Heart right ventricle (tissue), 16 donors: ENCODE results near the gene SMYD3. TPM values are rescaled to one million over a fixed set of nuclear protein-coding genes. Genes with fewer than 3 reads are reported as not detected.

Experiments used
- ATAC-seq, 8 donors: fragments of 200-7000 bp; cut with Tn5 transposase; one replicate each; pipeline ENCODE4 v1.9.1; 2020; ENCODE audit warnings: mild to moderate bottlenecking in 8 of 8, moderate library complexity in 8 of 8, moderate number of reproducible peaks in 1 of 8
- DNase-seq, 2 donors: peaks; one replicate each; pipeline ENCODE4 v3.0.0-alpha.2; 2020
- H3K27ac ChIP-seq, 10 donors: fragments of 200-600 bp; sonication (generic) in 2 of 10; one replicate each; pipeline versions ENCODE4 v1.5.0 to v1.8.0; 2020 to 2022; ENCODE audit warnings: mild to moderate bottlenecking in 3 of 10
- H3K27me3 ChIP-seq, 7 donors: fragments of 200-600 bp; one replicate each; pipeline ENCODE4 v1.8.0; 2021 to 2022; ENCODE audit warnings: mild to moderate bottlenecking in 2 of 7
- H3K36me3 ChIP-seq, 9 donors: fragments of 200-600 bp; sonication (generic) in 1 of 9; one replicate each; pipeline versions ENCODE4 v1.5.0 to v1.8.0; 2020 to 2022; ENCODE audit warnings: mild to moderate bottlenecking in 2 of 9
- H3K4me1 ChIP-seq, 9 donors: fragments of 200-600 bp; sonication (generic) in 1 of 9; one replicate each; pipeline versions ENCODE4 v1.5.0 to v1.8.0; 2020 to 2022; ENCODE audit warnings: mild to moderate bottlenecking in 4 of 9
- H3K4me3 ChIP-seq, 10 donors: fragments of 200-600 bp; sonication (generic) in 2 of 10; one replicate each; pipeline versions ENCODE4 v1.5.0 to v1.8.0; 2020 to 2022; ENCODE audit warnings: mild to moderate bottlenecking in 7 of 10, moderate library complexity in 2 of 10
- H3K9me3 ChIP-seq, 11 donors: fragments of 200-600 bp in 10 of 11; sonication (generic) in 2 of 11; one replicate each; pipeline versions ENCODE4 v1.5.0 to v1.8.0; 2013 to 2022; ENCODE audit warnings: mild to moderate bottlenecking in 2 of 11, control low read depth in 1 of 11, moderate library complexity in 1 of 11
- CTCF ChIP-seq, 9 donors: fragments of 200-600 bp; sonication (generic) in 2 of 9; IDR thresholded peaks; one replicate each; pipeline versions ENCODE4 v1.5.0 to v1.8.0; 2021 to 2022; ENCODE audit warnings: antibody characterized with exemption in 9 of 9, mild to moderate bottlenecking in 5 of 9, moderate library complexity in 1 of 9
- WGBS, 2 donors: extraction: QIAGEN DNeasy Blood & Tissue Kit; methylation state at CpG; one replicate each; pipeline ENCODE4 v1.1.7; 2013; ENCODE audit warnings: inconsistent platforms in 1 of 2; 5-methylcytosine and 5-hydroxymethylcytosine counted together
- intact Hi-C, 10 donors: fragments of 100-400 bp; cut with DNase I; formaldehyde crosslinking; loops; one replicate each; pipeline versions ENCODE4 v1.11.1 to v1.14.2; 2022
- polyA plus RNA-seq, 2 donors: library from polyadenylated mRNA; stranded (reverse); fragments of 200-250 nt; gene quantifications; one replicate each; pipeline ENCODE4 v1.2.3, GENCODE V29; 2013
- total RNA-seq, 10 donors: library from RNA; stranded (reverse); fragmentation: NEBNext Ultra II Directional in 3 of 10; extraction: Animal tissue kit (Norgen Biotek cat#: 25700) in 3 of 10; gene quantifications; one replicate each; pipeline versions ENCODE4 v1.2.1 to v1.2.4, GENCODE V29; 2021 to 2023
- donor health status: Arrhythmogenic right ventricular cardiomyopathy.
- donor health status: ischemic (EF 13 %, LVEDD 7.1; RV severe dilation, severe dysfunction).
- donor health status: healthy with polysubstance abuse.
- donor health status: DM: no; HTN: yes; CAD: no.
- donor health status: DM: no; HTN: no; CAD: no.
- donor health status: ischemic (EF 25% LVEDD 6.9; RV normal size, moderate dysfunction).
- donor health status: ischemic (EF 25% LVEDD 5.7; RV mildly dilated, moderate dysfunction).
- donor health status: healthy.
- donor health status: DM: yes; HTN: yes; CAD: no.
- donor health status: Ischemic cardiomyopathy.
- donor health status: ischemic (EF 35%, LVEDD 5.7; RV mildly dilated, moderate dysfunction).
- donor health status: nonischemic (EF 11% LVEDD 7.7; RV severe dilation, severe dysfunction).
- donor health status: DM: yes; HTN: yes; CAD: no.
- donor health status: PGD.
- donor health status: ischemic (EF 29% LVEDD 5.4; RV normal size, mild dysfunction).
- donor health status: nonischemic (EF 23%, LVEDD 6.1; RV moderate dilation, normal function).

The SMYD3 gene
- total and polyA plus RNA-seq, 12 donors, result 5.9 to 13.9 (median 8.1) TPM

GRCh38 chr1:245843101-245843500 lies 664.0 kb downstream of the SMYD3 start:
- WGBS, 2 donors, result 58 to 72% methylated on average over 3 of the region's 3 CpGs
- Histone ChIP-seq H3K4me1 (no peaks in the 10 kb centered on the region), H3K4me3 (no peak overlapping the region), H3K9me3 (no peaks in the 10 kb centered on the region), H3K36me3 (peaks cover 0 to 6% (median 0%) of the 10 kb centered on the region in 9 donors), H3K27me3 (no peaks in the 10 kb centered on the region), H3K27ac (no peak overlapping the region)
- no peak for TF ChIP-seq CTCF (IDR thresholded peaks at IDR 0.05)
- no peak for ATAC-seq
- intact Hi-C loops, result no loop called here
- no peak for DNase-seq

GRCh38 chr1:245842106-245842505 lies 665.0 kb downstream of the SMYD3 start:
- Histone ChIP-seq H3K36me3 (peaks cover 0 to 6% (median 0%) of the 10 kb centered on the region in 9 donors), H3K27ac (no peak overlapping the region), H3K9me3 (no peaks in the 10 kb centered on the region), H3K27me3 (no peaks in the 10 kb centered on the region), H3K4me1 (no peaks in the 10 kb centered on the region), H3K4me3 (no peak overlapping the region)
- no peak for DNase-seq
- no peak for ATAC-seq
- intact Hi-C loops, result no loop called here
- WGBS, 2 donors, result 88 to 91% methylated on average over 8 of the region's 8 CpGs
- TF ChIP-seq CTCF (IDR thresholded peaks at IDR 0.05), result no peak

GRCh38 chr1:245840971-245841370 lies 666.1 kb downstream of the SMYD3 start:
- Histone ChIP-seq H3K9me3 (no peaks in the 10 kb centered on the region), H3K27me3 (no peaks in the 10 kb centered on the region), H3K27ac (no peak overlapping the region), H3K4me1 (no peaks in the 10 kb centered on the region), H3K4me3 (no peak overlapping the region), H3K36me3 (peaks cover 0 to 6% (median 0%) of the 10 kb centered on the region in 9 donors)
- DNase-seq (no peak), ATAC-seq (no peak)
- 45 to 48% methylated on average over 2 of the region's 2 CpGs for WGBS, 2 donors
- TF ChIP-seq CTCF (IDR thresholded peaks at IDR 0.05), result no peak
- intact Hi-C loops, result no loop called here

- H3K27ac ChIP-seq, result no peak overlapping the region
- no peaks in the 10 kb centered on the region for H3K27me3 ChIP-seq
- H3K4me3 ChIP-seq, result no peak overlapping the region
- intact Hi-C loops, result loop anchor here in 1 of 10 donors (10.0 kb wide), 1 partner anchor 157 kb away; no protein-coding TSS in a partner anchor
- no peaks in the 10 kb centered on the region for H3K4me1 ChIP-seq
- H3K36me3 ChIP-seq, result peaks cover 0 to 5% (median 0%) of the 10 kb centered on the region in 9 donors
- DNase-seq (no peak), ATAC-seq (no peak)
- H3K9me3 ChIP-seq, result no peaks in the 10 kb centered on the region
- TF ChIP-seq CTCF (IDR thresholded peaks at IDR 0.05), result no peak
- 70 to 81% methylated on average over 5 of the region's 5 CpGs for WGBS, 2 donors
Observed at GRCh38 chr1:245837718-245838117, 669.4 kb downstream of the SMYD3 start.
